Endothelial cell (in vitro differentiated cells): ENCODE data around the gene FGF14. TPM values are rescaled to one million over a fixed set of nuclear protein-coding genes. Genes with fewer than 3 reads are reported as not detected.

Experiments used
- DNase-seq: peaks from one replicate; pipeline ENCODE4 v3.0.0; 2021; ENCODE audit warnings: low spot score
- H3K27ac Mint-ChIP-seq: one replicate; pipeline ENCODE4 v1.8.0; 2021; ENCODE audit warnings: mixed read lengths, inconsistent platforms; ENCODE audit not compliant: unreplicated experiment
- H3K27me3 Mint-ChIP-seq: one replicate; pipeline ENCODE4 v1.8.0; 2021; ENCODE audit warnings: mild to moderate bottlenecking, moderate library complexity, mixed read lengths, inconsistent platforms; ENCODE audit not compliant: unreplicated experiment
- H3K36me3 Mint-ChIP-seq: one replicate; pipeline ENCODE4 v1.8.0; 2021; ENCODE audit warnings: mild to moderate bottlenecking, low read depth, mixed read lengths, inconsistent platforms; ENCODE audit not compliant: unreplicated experiment
- H3K4me1 Mint-ChIP-seq: one replicate; pipeline ENCODE4 v1.8.0; 2021; ENCODE audit warnings: mild to moderate bottlenecking, mixed read lengths, inconsistent platforms; ENCODE audit not compliant: unreplicated experiment
- H3K4me3 Mint-ChIP-seq: one replicate; pipeline ENCODE4 v1.8.0; 2021; ENCODE audit warnings: mild to moderate bottlenecking, mixed read lengths, inconsistent platforms; ENCODE audit not compliant: unreplicated experiment
- H3K9me3 Mint-ChIP-seq: one replicate; pipeline ENCODE4 v1.8.0; 2021; ENCODE audit warnings: mixed read lengths, inconsistent platforms; ENCODE audit not compliant: unreplicated experiment
- total RNA-seq: library from RNA; stranded (reverse); fragmentation: NEBNext Ultra II Directional; extraction: Animal tissue kit (Norgen Biotek cat#: 25700); gene quantifications from one replicate; pipeline ENCODE4 v1.2.1, GENCODE V29; 2021; ENCODE audit not compliant: unreplicated experiment
- TF ChIP-seq, protein P1 (sequence below): fragments of 200-600 bp; sonication (generic); IDR thresholded peaks from one replicate; pipeline ENCODE4 v1.5.0; 2021; ENCODE audit warnings: antibody characterized with exemption; ENCODE audit not compliant: unreplicated experiment

The FGF14 gene
- total RNA-seq, 1 donor from 2014 or later: 0.13 TPM

DNA sequence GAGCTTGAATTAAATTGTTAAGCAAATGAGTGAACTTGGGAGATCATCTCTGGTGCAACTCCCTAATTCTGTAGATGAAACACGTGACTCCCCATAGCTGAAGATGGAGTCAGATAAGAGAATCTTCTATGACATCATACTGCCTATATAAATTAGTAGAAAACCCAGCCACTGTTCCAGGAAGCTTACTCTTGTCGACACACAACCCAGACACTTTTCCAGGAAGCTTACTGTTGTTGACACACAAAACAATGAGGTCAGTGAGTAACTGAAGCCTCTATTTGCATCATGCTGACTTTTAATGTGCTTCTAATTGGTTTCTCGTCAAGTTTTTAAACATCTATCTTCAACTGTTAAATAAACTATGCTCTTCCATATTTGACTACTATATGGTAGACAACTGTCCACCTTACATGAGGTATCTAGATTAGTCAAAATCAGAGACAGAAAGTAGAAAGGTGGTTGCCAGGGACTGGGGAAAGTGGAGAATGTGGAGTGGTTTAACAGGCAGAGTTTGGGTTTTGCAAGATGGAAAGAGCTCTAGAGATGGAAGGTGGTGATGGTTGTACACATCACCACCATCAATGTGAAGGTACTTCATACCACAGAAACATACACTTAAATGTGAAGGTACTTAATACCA, 168.2 kb downstream of the FGF14 start:
- Mint-ChIP-seq H3K9me3 (no peaks in the 10 kb centered on the region), H3K27ac (no peak overlapping the region), H3K4me3 (no peak overlapping the region), H3K27me3 (no peaks in the 10 kb centered on the region), H3K36me3 (no peaks in the 10 kb centered on the region), H3K4me1 (peaks cover 15% of the 10 kb centered on the region)
- no peak for DNase-seq
- TF ChIP-seq, protein P1, sequence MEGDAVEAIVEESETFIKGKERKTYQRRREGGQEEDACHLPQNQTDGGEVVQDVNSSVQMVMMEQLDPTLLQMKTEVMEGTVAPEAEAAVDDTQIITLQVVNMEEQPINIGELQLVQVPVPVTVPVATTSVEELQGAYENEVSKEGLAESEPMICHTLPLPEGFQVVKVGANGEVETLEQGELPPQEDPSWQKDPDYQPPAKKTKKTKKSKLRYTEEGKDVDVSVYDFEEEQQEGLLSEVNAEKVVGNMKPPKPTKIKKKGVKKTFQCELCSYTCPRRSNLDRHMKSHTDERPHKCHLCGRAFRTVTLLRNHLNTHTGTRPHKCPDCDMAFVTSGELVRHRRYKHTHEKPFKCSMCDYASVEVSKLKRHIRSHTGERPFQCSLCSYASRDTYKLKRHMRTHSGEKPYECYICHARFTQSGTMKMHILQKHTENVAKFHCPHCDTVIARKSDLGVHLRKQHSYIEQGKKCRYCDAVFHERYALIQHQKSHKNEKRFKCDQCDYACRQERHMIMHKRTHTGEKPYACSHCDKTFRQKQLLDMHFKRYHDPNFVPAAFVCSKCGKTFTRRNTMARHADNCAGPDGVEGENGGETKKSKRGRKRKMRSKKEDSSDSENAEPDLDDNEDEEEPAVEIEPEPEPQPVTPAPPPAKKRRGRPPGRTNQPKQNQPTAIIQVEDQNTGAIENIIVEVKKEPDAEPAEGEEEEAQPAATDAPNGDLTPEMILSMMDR: no peak

DNA sequence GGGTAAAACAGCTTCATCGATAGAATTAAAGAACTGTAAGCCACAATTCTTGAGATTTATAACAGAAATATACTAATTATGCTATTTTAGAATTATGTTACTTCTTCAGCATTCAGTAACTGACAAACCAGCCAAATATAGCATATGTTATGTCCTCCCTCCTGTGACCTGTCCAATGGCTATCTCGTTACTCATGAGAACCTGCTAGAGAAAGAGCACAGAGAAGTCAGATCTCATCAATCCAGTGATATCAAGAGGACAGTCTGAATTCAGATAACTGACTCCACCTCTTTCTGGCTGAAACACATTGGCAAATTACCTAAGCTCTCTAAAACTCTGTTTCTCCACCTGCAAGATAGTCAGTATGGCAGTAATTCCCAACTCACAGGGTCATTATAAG, 170.4 kb downstream of the FGF14 start:
- H3K27me3 Mint-ChIP-seq: no peaks in the 10 kb centered on the region
- no peak overlapping the region for H3K4me3 Mint-ChIP-seq
- H3K9me3 Mint-ChIP-seq: no peaks in the 10 kb centered on the region
- no peaks in the 10 kb centered on the region for H3K36me3 Mint-ChIP-seq
- no peak overlapping the region for H3K27ac Mint-ChIP-seq
- DNase-seq: no peak
- TF ChIP-seq, protein P1: no peak
- peaks cover 9% of the 10 kb centered on the region for H3K4me1 Mint-ChIP-seq

DNA sequence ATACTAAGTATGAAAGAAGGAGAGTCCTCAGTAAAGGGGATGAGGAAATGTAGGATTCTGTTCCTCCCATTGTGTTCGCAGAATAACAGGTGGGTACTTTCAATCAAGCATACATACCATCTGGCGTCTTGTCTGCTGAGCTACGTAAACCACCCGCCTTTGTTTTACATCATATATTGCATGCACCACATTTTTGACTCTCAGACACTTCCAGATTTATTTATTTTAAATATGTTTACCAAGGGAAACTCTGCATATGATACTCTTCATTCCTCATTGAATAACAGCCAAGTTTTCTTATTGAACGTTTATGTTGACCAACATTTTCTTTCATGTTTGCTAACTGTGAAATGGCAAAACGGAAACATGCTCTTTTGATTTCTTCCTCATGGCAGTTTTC, 174.1 kb downstream of the FGF14 start:
- Mint-ChIP-seq H3K27me3 (peaks cover 2% of the 10 kb centered on the region), H3K4me1 (no peaks in the 10 kb centered on the region), H3K4me3 (no peak overlapping the region), H3K9me3 (no peaks in the 10 kb centered on the region), H3K27ac (no peak overlapping the region), H3K36me3 (no peaks in the 10 kb centered on the region)
- TF ChIP-seq, protein P1: no peak
- no peak for DNase-seq

DNA sequence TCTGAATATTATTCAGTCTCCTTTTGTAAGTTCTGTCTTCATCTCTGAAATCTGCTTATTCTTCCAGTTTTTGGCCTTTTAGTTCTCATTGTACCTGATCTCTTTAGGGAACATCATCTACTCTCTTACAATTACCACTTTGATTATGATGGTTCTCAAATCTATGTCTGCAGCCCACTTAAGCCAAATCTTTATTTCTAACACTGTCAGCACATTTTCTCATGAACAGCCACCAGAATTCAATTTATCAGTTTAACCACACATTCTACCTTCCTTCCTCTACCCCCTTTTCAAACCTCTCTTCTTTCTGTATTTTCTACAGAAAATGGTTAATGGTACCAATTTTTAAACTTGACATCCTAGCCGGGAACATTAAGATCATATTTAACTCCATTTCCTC, 175.3 kb downstream of the FGF14 start:
- no peak overlapping the region for H3K27ac Mint-ChIP-seq
- H3K9me3 Mint-ChIP-seq: no peaks in the 10 kb centered on the region
- H3K27me3 Mint-ChIP-seq: peaks cover 2% of the 10 kb centered on the region
- no peaks in the 10 kb centered on the region for H3K4me1 Mint-ChIP-seq
- DNase-seq: no peak
- H3K36me3 Mint-ChIP-seq: no peaks in the 10 kb centered on the region
- TF ChIP-seq, protein P1: no peak
- no peak overlapping the region for H3K4me3 Mint-ChIP-seq

DNA sequence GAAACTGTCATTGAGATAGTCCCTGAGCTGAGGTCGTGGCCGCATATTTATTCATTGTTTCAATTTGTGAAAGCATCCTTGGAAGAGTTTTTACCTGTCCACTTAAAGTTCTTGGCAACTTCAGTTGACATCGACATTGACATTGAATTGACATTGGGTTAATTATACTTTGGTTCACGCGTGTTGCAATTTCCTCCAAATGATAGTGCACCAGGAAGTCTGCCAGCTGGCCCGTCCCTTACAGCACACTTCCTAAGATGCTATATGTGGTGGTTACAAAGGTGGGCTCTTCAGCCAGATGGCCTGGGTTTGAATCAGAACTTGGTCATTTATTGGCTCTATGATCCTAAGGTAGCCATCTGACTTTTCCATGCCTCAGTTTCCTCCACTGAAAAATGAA, 176.0 kb downstream of the FGF14 start:
- no peak overlapping the region for H3K4me3 Mint-ChIP-seq
- no peaks in the 10 kb centered on the region for H3K9me3 Mint-ChIP-seq
- TF ChIP-seq, protein P1: no peak
- peaks cover 2% of the 10 kb centered on the region for H3K27me3 Mint-ChIP-seq
- DNase-seq: no peak
- no peaks in the 10 kb centered on the region for H3K4me1 Mint-ChIP-seq
- no peaks in the 10 kb centered on the region for H3K36me3 Mint-ChIP-seq
- H3K27ac Mint-ChIP-seq: no peak overlapping the region
